HG02970 (cell line): ENCODE measurements around the gene RPN1.
"Not testable (repeated sequence)": the region's sequence is repeated elsewhere in the genome, so short reads cannot be mapped to it uniquely, and the experiment has no call there.

Source experiments
- ATAC-seq: cut with Tn5 transposase; IDR thresholded peaks from one replicate; pipeline ENCODE4 v1.9.1; 2021; ENCODE audit warnings: mild to moderate bottlenecking, moderate library complexity, moderate number of reproducible peaks; ENCODE audit not compliant: unreplicated experiment, low FRiP score

The RPN1 gene

GRCh38 chr3:128613083-128613829 is 37.4 kb downstream of the RPN1 start:
- no peak for ATAC-seq

DNA sequence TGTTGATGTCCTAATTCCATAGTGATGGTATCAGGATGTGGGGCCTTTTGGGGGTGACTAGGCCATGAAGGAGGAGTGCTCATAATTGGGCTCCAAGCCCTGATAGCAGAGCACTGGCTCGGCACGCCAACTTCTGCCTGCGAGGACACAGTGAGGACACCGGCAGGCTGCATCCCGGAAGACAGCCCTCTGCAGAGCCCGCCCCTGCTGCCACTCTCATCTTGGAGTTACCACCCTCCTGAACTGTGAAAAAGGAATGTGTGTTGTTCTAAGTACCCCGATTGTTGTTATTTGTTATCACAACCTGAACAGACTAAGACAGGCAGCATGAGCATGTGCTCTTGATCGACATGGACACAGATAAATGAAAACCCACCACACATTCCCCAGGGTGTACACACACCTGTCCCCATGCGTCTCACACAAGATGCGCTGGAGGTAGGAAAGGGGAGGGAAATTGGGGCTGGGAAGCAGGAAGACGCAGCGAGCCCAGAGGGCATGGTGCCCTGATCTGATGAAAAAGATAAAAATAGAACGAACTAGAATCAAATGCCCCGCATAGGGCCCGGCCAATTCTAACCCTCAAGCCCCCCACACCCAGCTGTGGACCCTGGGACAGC is 40.1 kb downstream of the RPN1 start:
- ATAC-seq, result no peak

- no peak for ATAC-seq
Measured at GRCh38 chr3:128609294-128609693, 41.3 kb downstream of the RPN1 start.

GRCh38 chr3:128607710-128608048 is 42.9 kb downstream of the RPN1 start:
- ATAC-seq, result no peak

DNA sequence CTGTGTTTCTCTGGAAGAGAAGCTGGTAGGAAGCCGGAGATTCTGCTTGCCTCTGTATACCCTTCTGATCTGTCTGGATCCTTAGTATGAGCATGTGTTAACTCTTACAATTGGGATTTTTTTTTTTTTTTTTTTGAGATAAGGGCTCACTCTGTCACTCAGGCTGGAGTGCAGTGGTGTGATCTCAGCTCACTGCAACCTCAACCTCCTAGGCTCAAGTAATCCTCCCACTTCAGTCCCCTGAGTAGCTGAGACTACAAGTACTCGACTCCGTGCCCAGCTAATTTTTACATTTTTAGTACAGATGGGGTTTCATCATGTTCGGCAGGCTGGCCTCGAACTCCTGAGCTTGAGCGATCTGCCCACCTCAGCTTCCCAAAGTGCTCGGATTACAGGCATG is 44.5 kb downstream of the RPN1 start:
- no peak for ATAC-seq

- ATAC-seq, result no peak
Measured at GRCh38 chr3:128605091-128606046, 45.2 kb downstream of the RPN1 start.

GRCh38 chr3:128603811-128604775 is 46.5 kb downstream of the RPN1 start:
- ATAC-seq, result no peak

DNA sequence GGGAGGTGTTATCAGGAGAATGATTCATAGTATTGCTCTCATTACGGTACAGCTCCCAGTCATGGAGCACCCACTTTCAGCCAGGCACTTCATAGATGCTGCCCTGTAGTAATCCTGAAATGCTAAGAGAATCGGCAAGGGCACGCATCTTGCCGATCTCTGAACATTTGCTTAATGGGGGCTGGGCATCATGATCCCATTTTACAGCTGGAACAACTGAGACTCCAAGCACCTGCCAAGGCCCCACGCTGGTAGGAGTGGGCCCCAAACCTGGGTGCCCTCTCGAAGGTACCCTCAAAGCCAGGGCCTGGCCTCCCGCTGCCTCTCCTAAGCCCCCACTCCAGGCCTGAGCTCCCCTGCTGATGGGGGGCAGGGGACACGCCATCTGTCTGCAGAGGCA is 47.3 kb downstream of the RPN1 start:
- no peak for ATAC-seq

GRCh38 chr3:128598884-128599664 is 51.5 kb downstream of the RPN1 start:
- ATAC-seq, result no peak

DNA sequence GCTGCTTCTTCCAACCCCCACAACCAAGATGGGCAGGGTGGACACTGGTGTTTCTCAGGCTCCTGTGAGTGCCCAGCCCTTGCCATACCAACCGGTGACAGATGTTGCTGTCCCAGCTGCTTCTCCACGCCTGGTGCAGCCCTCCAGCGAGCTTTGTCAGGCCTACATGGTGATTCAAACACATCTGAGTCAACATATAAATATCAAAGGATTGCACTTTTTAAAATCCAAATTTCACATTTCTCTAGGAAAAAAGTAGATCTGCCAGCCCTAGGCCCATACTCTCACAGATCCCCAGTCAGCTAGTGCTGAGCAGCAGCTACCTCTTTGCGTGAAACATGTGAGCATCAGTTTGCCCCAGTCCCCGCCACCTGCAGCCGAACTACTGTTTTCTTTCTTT is 52.7 kb downstream of the RPN1 start:
- ATAC-seq, result no peak

DNA sequence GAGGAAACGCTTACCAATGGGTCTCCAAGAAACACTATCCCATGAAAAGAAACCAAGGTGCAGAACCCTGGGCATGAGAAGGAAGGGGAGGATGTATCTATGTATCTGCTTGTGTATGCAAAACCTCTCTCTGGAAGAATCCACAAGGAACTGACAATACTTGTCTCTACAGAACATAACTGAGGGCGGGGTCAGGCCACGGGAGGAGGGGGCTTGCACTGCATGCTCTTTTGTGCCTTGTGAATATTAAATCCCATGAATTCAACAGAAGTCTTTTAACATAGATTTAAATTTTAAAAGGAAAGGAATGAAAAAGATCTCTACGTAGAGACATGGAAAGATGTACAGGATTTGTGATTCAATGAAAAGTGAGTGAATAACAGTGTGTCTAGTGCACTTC is 57.8 kb downstream of the RPN1 start:
- ATAC-seq, result no peak

DNA sequence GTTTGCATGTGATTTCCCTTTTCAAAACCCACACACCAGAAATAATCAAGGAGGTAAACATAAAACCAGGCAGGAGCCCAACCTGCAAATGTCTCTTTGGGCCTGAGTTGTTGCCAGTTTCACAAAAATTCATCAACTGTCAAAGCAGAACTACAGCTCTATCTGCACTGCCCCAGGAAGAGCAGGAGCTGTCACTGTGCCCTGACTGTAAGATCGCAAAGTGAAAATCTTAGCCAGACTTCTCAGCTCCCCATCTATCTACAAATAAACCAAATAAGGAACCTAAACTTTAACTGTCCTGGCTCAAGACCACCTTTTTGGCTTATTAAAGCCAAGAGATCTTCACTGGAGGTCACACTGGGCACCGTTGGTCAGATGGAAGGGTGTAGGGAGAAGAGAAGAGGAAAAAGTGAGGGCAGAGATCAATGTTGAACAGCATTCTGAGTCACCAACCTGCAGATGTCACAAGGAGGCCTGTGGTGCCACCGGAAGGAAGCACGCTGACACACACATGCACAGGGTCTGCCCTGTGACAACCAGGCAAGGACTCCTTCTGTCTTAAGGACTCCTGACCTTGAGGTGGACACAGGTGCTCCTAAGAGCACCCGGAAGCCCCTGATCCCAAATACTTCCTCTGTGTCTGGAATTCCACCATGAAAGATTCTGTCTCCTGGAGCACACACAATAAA is 58.7 kb downstream of the RPN1 start:
- ATAC-seq, result no peak

DNA sequence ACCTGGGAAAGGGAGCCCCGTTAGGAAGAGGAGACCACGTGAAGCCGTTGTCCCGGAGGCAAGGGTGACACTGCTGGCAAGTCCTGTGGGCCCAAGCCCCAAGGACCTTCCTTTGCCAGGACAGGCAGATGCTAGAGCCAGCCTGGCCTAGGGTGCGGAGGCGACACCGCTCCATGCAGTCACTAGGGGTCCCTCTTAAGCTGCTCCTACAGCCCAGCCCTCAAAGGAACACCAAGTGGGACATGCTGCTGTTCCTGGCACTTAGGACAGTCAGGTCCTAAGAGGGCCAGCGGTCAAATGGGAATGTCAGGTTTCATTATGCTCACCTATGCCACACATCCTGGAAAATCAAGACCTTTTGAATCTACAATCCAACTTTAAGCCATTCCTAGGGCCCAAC is 59.7 kb downstream of the RPN1 start:
- ATAC-seq, result no peak

GRCh38 chr3:128589985-128590384 is 60.6 kb downstream of the RPN1 start:
- ATAC-seq, result not testable (repeated sequence)

- no peak for ATAC-seq
Measured at GRCh38 chr3:128588147-128588546, 62.5 kb downstream of the RPN1 start.

- no peak for ATAC-seq
Measured at GRCh38 chr3:128587391-128587790, 63.2 kb downstream of the RPN1 start.

- not testable (repeated sequence) for ATAC-seq
Measured at GRCh38 chr3:128586932-128587331, 63.7 kb downstream of the RPN1 start.

DNA sequence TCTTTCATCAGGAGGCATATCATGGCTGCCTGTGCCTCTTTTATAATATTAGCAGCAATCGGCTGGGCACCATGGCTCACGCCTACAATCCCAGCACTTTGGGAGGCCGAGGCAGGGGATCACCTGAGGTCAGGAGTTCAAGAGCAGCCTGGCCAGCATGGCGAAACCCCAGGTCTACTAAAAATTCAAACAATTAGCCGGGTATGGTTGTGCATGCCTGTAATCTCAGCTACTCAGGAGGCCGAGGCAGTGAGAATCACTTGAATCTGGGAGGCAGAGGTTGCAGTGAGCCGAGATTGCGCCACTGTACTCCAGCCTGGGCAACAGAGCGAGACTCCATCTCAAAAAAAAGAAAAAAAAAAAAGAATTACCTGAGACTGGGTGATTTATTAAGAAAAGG is 64.2 kb downstream of the RPN1 start:
- not testable (repeated sequence) for ATAC-seq

DNA sequence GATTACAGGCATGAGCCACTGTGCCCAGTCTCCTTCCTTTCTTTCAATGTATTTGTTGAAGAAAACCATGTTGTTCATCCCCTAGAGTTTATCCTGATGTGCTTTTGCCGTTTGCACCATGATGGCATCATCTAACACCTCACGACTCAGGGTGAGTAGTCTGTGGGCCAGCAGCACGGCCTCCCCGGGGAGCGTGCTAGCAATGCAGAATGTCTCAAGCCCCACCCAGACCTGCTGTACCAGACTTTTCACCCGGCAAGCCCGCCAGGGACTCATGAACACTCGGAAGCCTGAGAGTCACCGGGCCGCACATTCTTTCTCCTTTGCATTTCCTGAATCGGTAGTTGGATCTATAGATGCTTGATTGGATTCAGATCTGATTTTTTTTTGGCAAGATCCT is 64.6 kb downstream of the RPN1 start:
- ATAC-seq, result no peak
